Mucosa of descending colon (tissue), 3 donors: ENCODE results near the gene GCNT4. TPM values are rescaled to one million over a fixed set of nuclear protein-coding genes. Genes with fewer than 3 reads are reported as not detected.
"Not testable (repeated sequence)": the region's sequence is repeated elsewhere in the genome, so short reads cannot be mapped to it uniquely, and the experiment has no call there.

Experiments used
- ATAC-seq: fragments of 200-7000 bp; cut with Tn5 transposase; one replicate; pipeline ENCODE4 v1.9.1; 2020; ENCODE audit warnings: mild to moderate bottlenecking, moderate library complexity
- DNase-seq, 3 donors: peaks; one replicate each; pipeline ENCODE4 v3.0.0-alpha.2; 2020
- H3K36me3 ChIP-seq: fragments of 200-600 bp; one replicate; pipeline ENCODE4 v1.8.0; 2021; ENCODE audit warnings: low read depth, mild to moderate bottlenecking
- H3K4me1 ChIP-seq: fragments of 200-600 bp; one replicate; pipeline ENCODE4 v1.8.0; 2021; ENCODE audit warnings: low read depth, mild to moderate bottlenecking
- H3K4me3 ChIP-seq: fragments of 200-600 bp; one replicate; pipeline ENCODE4 v1.8.0; 2021; ENCODE audit warnings: mild to moderate bottlenecking
- H3K9me3 ChIP-seq: fragments of 200-600 bp; one replicate; pipeline ENCODE4 v1.8.0; 2021; ENCODE audit warnings: mild to moderate bottlenecking
- CTCF ChIP-seq: fragments of 200-600 bp; IDR thresholded peaks from one replicate; pipeline ENCODE4 v1.8.0; 2022; ENCODE audit warnings: antibody characterized with exemption, mild to moderate bottlenecking
- intact Hi-C, 2 donors: fragments of 100-400 bp; cut with DNase I in 1 of 2; cut with micrococcal nuclease in 1 of 2; formaldehyde crosslinking; loops; one replicate each; pipeline versions ENCODE4 v1.11.0 to v1.11.1; 2022; cut with DNase I, micrococcal nuclease
- total RNA-seq, 3 donors: library from RNA; stranded (reverse); fragmentation: NEBNext Ultra II Directional in 2 of 3; extraction: Animal tissue kit (Norgen Biotek cat#: 25700) in 2 of 3; gene quantifications; one replicate each; pipeline versions ENCODE4 v1.2.1 to v1.2.4, GENCODE V29; 2021 to 2023
- donor health status: DM: no; HTN: no; CAD: no; lungs with moderate emphysema.
- donor health status: DM: no; HTN: no; CAD: no.
- donor health status: DM: no; HTN: yes; CAD: no.

Gene GCNT4
- total RNA-seq, 3 donors from 2014 or later: 0.92 to 6.1 (median 2.4) TPM

GRCh38 chr5:75081510-75081909, 29.2 kb upstream of the GCNT4 start:
- Histone ChIP-seq H3K4me1 (no peaks in the 10 kb centered on the region), H3K4me3 (no peak overlapping the region), H3K9me3 (no peaks in the 10 kb centered on the region), H3K36me3 (no peaks in the 10 kb centered on the region)
- DNase-seq (no peak), ATAC-seq (no peak)
- TF ChIP-seq CTCF: no peak
- intact Hi-C loops: no loop called here

- H3K36me3 ChIP-seq, ATAC-seq, H3K4me1 ChIP-seq, DNase-seq, H3K4me3 ChIP-seq, intact Hi-C loops, H3K9me3 ChIP-seq: not testable (repeated sequence)
These were observed 27.0 kb upstream of the GCNT4 start for GRCh38 chr5:75079346-75079745.

GRCh38 chr5:75078027-75078426, 25.7 kb upstream of the GCNT4 start:
- ATAC-seq: no peak
- intact Hi-C loops: no loop called here
- TF ChIP-seq CTCF: no peak

GRCh38 chr5:75072061-75072460, 19.7 kb upstream of the GCNT4 start:
- no peak overlapping the region for H3K4me3 ChIP-seq
- no peaks in the 10 kb centered on the region for H3K4me1 ChIP-seq
- no peak for TF ChIP-seq CTCF
- DNase-seq: no peak
- H3K9me3 ChIP-seq: no peaks in the 10 kb centered on the region
- no peak for ATAC-seq
- no peaks in the 10 kb centered on the region for H3K36me3 ChIP-seq
- intact Hi-C loops: no loop called here

More at GRCh38 chr5:75078027-75078426, 25.7 kb upstream of the GCNT4 start:
- H3K9me3 ChIP-seq: no peaks in the 10 kb centered on the region
- no peak overlapping the region for H3K4me3 ChIP-seq
- no peaks in the 10 kb centered on the region for H3K36me3 ChIP-seq
- H3K4me1 ChIP-seq: no peaks in the 10 kb centered on the region
- no peak for DNase-seq

- Histone ChIP-seq H3K4me3 (no peak overlapping the region), H3K4me1 (no peaks in the 10 kb centered on the region), H3K9me3 (no peaks in the 10 kb centered on the region), H3K36me3 (no peaks in the 10 kb centered on the region)
- intact Hi-C loops: no loop called here
- ATAC-seq (no peak), DNase-seq (no peak)
- no peak for TF ChIP-seq CTCF
These were observed 18.7 kb upstream of the GCNT4 start for GRCh38 chr5:75071100-75071499.

GRCh38 chr5:75067434-75067833, 15.1 kb upstream of the GCNT4 start:
- DNase-seq (no peak), ATAC-seq (no peak)
- Histone ChIP-seq H3K36me3 (no peaks in the 10 kb centered on the region), H3K4me3 (no peak overlapping the region), H3K9me3 (no peaks in the 10 kb centered on the region), H3K4me1 (no peaks in the 10 kb centered on the region)
- no peak for TF ChIP-seq CTCF
- intact Hi-C loops: no loop called here
